HepG2 (cell line): ENCODE measurements around the gene NCAPD2. TPM values are rescaled to one million over a fixed set of nuclear protein-coding genes. Genes with fewer than 3 reads are reported as not detected.
A peak's percentile ranks its signal among the peaks of the same experiment; 100 is the strongest.

ENCODE experiments used
- BATF2 ChIP-seq: sonication (generic); formaldehyde crosslinking; IDR thresholded peaks from 2 replicates; pipeline ENCODE4 v1.8.0; 2022; ENCODE audit warnings: mild to moderate bottlenecking, missing genetic modification reagents, moderate library complexity
- BCL3 ChIP-seq: sonication (generic); formaldehyde crosslinking; IDR thresholded peaks from 2 replicates; pipeline ENCODE4 v1.5.1; 2020; ENCODE audit warnings: mild to moderate bottlenecking, missing genetic modification reagents, moderate library complexity
- EP300 ChIP-seq, 3 experiments: sonication (generic) in 1 of 3; formaldehyde crosslinking in 1 of 3; IDR thresholded peaks; 2 replicates each; pipeline versions ENCODE4 v1.5.1 to v1.6.1; 2011 to 2020; ENCODE audit warnings: low read depth in 2 of 3, low read length in 2 of 3, borderline replicate concordance in 1 of 3, improper control_type of control experiment in 1 of 3, mild to moderate bottlenecking in 1 of 3, missing genetic modification reagents in 1 of 3, moderate library complexity in 1 of 3
- GTF3A ChIP-seq: sonication (generic); formaldehyde crosslinking; conservative IDR thresholded peaks from 2 replicates; pipeline ENCODE4 v1.4.0; 2020; ENCODE audit warnings: mild to moderate bottlenecking, missing genetic modification reagents
- MAZ ChIP-seq, 2 experiments: sonication (generic) in 1 of 2; formaldehyde crosslinking in 1 of 2; IDR thresholded peaks; 2 replicates each; pipeline versions ENCODE4 v1.5.0 to v1.6.1; 2012 to 2020; ENCODE audit warnings: low read depth in 2 of 2, mild to moderate bottlenecking in 2 of 2, borderline replicate concordance in 1 of 2, improper control_type of control experiment in 1 of 2, low read length in 1 of 2, missing genetic modification reagents in 1 of 2, moderate library complexity in 1 of 2
- PAX8 ChIP-seq: sonication (generic); formaldehyde crosslinking; IDR thresholded peaks from 2 replicates; pipeline ENCODE4 v1.8.0; 2022; ENCODE audit warnings: mild to moderate bottlenecking, missing genetic modification reagents, borderline replicate concordance
- SMYD3 ChIP-seq: sonication (generic); formaldehyde crosslinking; IDR thresholded peaks from 2 replicates; pipeline ENCODE4 v1.8.1; 2023; ENCODE audit warnings: mild to moderate bottlenecking, missing genetic modification reagents
- SOX6 ChIP-seq, 2 experiments: fragments of 450-650 bp in 1 of 2; sonication (generic) in 1 of 2; formaldehyde crosslinking in 1 of 2; IDR thresholded peaks; 2 replicates each; pipeline versions ENCODE4 v1.4.0 to v1.6.1; 2017 to 2020; ENCODE audit warnings: antibody characterized with exemption in 1 of 2, mild to moderate bottlenecking in 1 of 2, missing genetic modification reagents in 1 of 2
- TAF1 ChIP-seq: sonication (generic); formaldehyde crosslinking; IDR thresholded peaks from 2 replicates; pipeline ENCODE4 v1.4.0; 2020; ENCODE audit warnings: missing genetic modification reagents
- TEAD3 ChIP-seq: optimal IDR thresholded peaks from 2 replicates; pipeline ENCODE3; 2016; ENCODE audit warnings: borderline replicate concordance
- TOPORS ChIP-seq: sonication (generic); formaldehyde crosslinking; IDR thresholded peaks from 2 replicates; pipeline ENCODE4 v1.8.0; 2023; ENCODE audit warnings: mild to moderate bottlenecking, missing genetic modification reagents
- YY1 ChIP-seq: IDR thresholded peaks from 2 replicates; pipeline ENCODE4 v1.6.1; 2011; ENCODE audit warnings: low read length, low read depth, moderate library complexity, mild to moderate bottlenecking; ENCODE audit not compliant: insufficient read depth, insufficient replicate concordance
- ZNF143 ChIP-seq: sonication (generic); formaldehyde crosslinking; IDR thresholded peaks from 2 replicates; pipeline ENCODE4 v1.4.0; 2020; ENCODE audit warnings: missing genetic modification reagents
- ZNF333 ChIP-seq: sonication (generic); formaldehyde crosslinking; IDR thresholded peaks from 2 replicates; pipeline ENCODE4 v1.4.0; 2020; ENCODE audit warnings: mild to moderate bottlenecking, missing genetic modification reagents, borderline replicate concordance
- ZNF33A ChIP-seq: sonication (generic); formaldehyde crosslinking; IDR thresholded peaks from 2 replicates; pipeline ENCODE4 v1.5.1; 2020; ENCODE audit warnings: missing genetic modification reagents, mild to moderate bottlenecking, moderate library complexity, borderline replicate concordance
- ZNF34 ChIP-seq: sonication (generic); formaldehyde crosslinking; IDR thresholded peaks from 2 replicates; pipeline ENCODE4 v1.4.0; 2020; ENCODE audit warnings: mild to moderate bottlenecking, missing genetic modification reagents, borderline replicate concordance
- ZNF362 ChIP-seq: sonication (generic); formaldehyde crosslinking; IDR thresholded peaks from 2 replicates; pipeline ENCODE4 v1.4.0; 2020; ENCODE audit warnings: missing genetic modification reagents, mild to moderate bottlenecking, borderline replicate concordance
- ZNF484 ChIP-seq: sonication (generic); formaldehyde crosslinking; IDR thresholded peaks from 2 replicates; pipeline ENCODE4 v1.5.1; 2020; ENCODE audit warnings: mild to moderate bottlenecking, low read depth, missing genetic modification reagents, borderline replicate concordance
- ZNF577 ChIP-seq: sonication (generic); formaldehyde crosslinking; IDR thresholded peaks from 2 replicates; pipeline ENCODE4 v1.4.0; 2020; ENCODE audit warnings: mild to moderate bottlenecking, low read depth, missing genetic modification reagents, borderline replicate concordance
- ZNF746 ChIP-seq: sonication (generic); formaldehyde crosslinking; IDR thresholded peaks from 2 replicates; pipeline ENCODE4 v1.8.0; 2022; ENCODE audit warnings: mild to moderate bottlenecking, missing genetic modification reagents
- ZNF841 ChIP-seq: sonication (generic); formaldehyde crosslinking; IDR thresholded peaks from 2 replicates; pipeline ENCODE4 v1.8.1; 2023; ENCODE audit warnings: missing genetic modification reagents, borderline replicate concordance
- polyA plus RNA-seq, 8 experiments: library from polyadenylated mRNA; depleted of rRNA in 3 of 8; stranded (reverse) in 7 of 8; unstranded in 1 of 8; fragments of >200 nt; fragmentation: Illumina TruSeq in 4 of 8; extraction: Trizol in 4 of 8; gene quantifications; 2 replicates each; pipeline versions ENCODE4 v1.2.1 to v1.2.3, GENCODE V29; 2011 to 2016; ENCODE audit warnings: low read depth in 4 of 8, missing spikeins in 1 of 8, mixed read lengths in 1 of 8; ENCODE audit not compliant: insufficient read depth in 1 of 8
- total RNA-seq, 5 experiments: library from RNA; depleted of rRNA; stranded (reverse); fragments of >200 nt; fragmentation: Illumina TruSeq; extraction: Trizol; gene quantifications; 2 replicates each; pipeline ENCODE4 v1.2.3, GENCODE V29; 2016; ENCODE audit warnings: low read depth in 1 of 5

NCAPD2 gene
- total and polyA plus RNA-seq, 2 of the 13 experiments (the other 11 are each of a cell fraction or from before 2014, with no cell fraction given), result 51.1 to 65.6 TPM

- no peak; the same call in 1 of the 2 replicates for TF ChIP-seq TOPORS (CRISPR knock-in tag)
- TF ChIP-seq SMYD3 (CRISPR knock-in tag), result no peak
- TF ChIP-seq SOX6 (IDR thresholded peaks at IDR 0.05), result no peak
- TF ChIP-seq SOX6 (CRISPR knock-in tag; IDR thresholded peaks at IDR 0.05), result peak; percentile 38; the same call in 1 of the 2 replicates
- no peak; the same call in 1 of the 2 replicates for TF ChIP-seq ZNF746 (CRISPR knock-in tag)
- TF ChIP-seq ZNF362 (CRISPR knock-in tag), result peak; percentile 100
- TF ChIP-seq MAZ (IDR thresholded peaks at IDR 0.05; ENCODE audit: borderline replicate concordance, low read depth, low read length), result peak; percentile 84; the same call in 1 of the 2 replicates
- 0 out of 2 replicates have a peak, but pooled peaks have one; percentile 23 for TF ChIP-seq MAZ (CRISPR knock-in tag; IDR thresholded peaks at IDR 0.05; ENCODE audit: low read depth)
- TF ChIP-seq PAX8 (CRISPR knock-in tag), result no peak
- no peak for TF ChIP-seq BCL3 (CRISPR knock-in tag)
- TF ChIP-seq YY1, result peak; percentile 65
- no peak for TF ChIP-seq ZNF34 (CRISPR knock-in tag)
- no peak for TF ChIP-seq ZNF33A (CRISPR knock-in tag)
- TF ChIP-seq ZNF841 (CRISPR knock-in tag), result no peak
- TF ChIP-seq TAF1 (CRISPR knock-in tag), result peak; percentile 92
- TF ChIP-seq ZNF484 (CRISPR knock-in tag), result no peak
- peak; percentile 8 for TF ChIP-seq TEAD3 (CRISPR knock-in tag)
- no peak for TF ChIP-seq GTF3A
- TF ChIP-seq EP300 (IDR thresholded peaks at IDR 0.05; ENCODE audit: low read depth in 2 of 2, low read length in 2 of 2), result peak; percentile 14 to 26; a peak in 2 of 4 replicates
- peak; percentile 55 for TF ChIP-seq EP300 (CRISPR knock-in tag; IDR thresholded peaks at IDR 0.05; ENCODE audit: borderline replicate concordance)
- TF ChIP-seq ZNF143 (CRISPR knock-in tag), result peak; percentile 62
- TF ChIP-seq ZNF577 (CRISPR knock-in tag), result no peak
- TF ChIP-seq BATF2 (CRISPR knock-in tag), result peak; percentile 68
- TF ChIP-seq ZNF333 (CRISPR knock-in tag), result no peak
These were observed 40.2 kb downstream of the NCAPD2 start, which contains the start of gene GAPDH (continued) for GRCh38 chr12:6533923-6534694.
